Uterus (tissue), 4 donors: ENCODE measurements around the gene CFAP92. TPM values are rescaled to one million over a fixed set of nuclear protein-coding genes. Genes with fewer than 3 reads are reported as not detected.

ENCODE experiments used
- DNase-seq, 2 donors: peaks; one replicate each; pipeline ENCODE4 v3.0.0-alpha.2; 2019 to 2020
- H3K27ac ChIP-seq, 2 donors: fragments of 200-600 bp; sonication (generic); 1 replicate in 1 of 2; 2 replicates in 1 of 2; pipeline ENCODE4 v1.5.1; 2016 to 2018
- H3K27me3 ChIP-seq, 2 donors: fragments of 200-600 bp; sonication (generic); one replicate each; pipeline ENCODE4 v1.5.1; 2018 to 2019; ENCODE audit warnings: control low read depth in 1 of 2
- H3K36me3 ChIP-seq, 2 donors: fragments of 200-600 bp; sonication (generic); one replicate each; pipeline ENCODE4 v1.5.1; 2019; ENCODE audit warnings: control low read depth in 1 of 2
- H3K4me1 ChIP-seq, 2 donors: fragments of 200-600 bp; sonication (generic); one replicate each; pipeline ENCODE4 v1.5.1; 2018 to 2019; ENCODE audit warnings: control low read depth in 1 of 2
- H3K4me3 ChIP-seq, 2 donors: fragments of 200-600 bp; sonication (generic); 1 replicate in 1 of 2; 2 replicates in 1 of 2; pipeline ENCODE4 v1.5.1; 2018 to 2019; ENCODE audit warnings: mild to moderate bottlenecking in 1 of 2
- H3K9me3 ChIP-seq, 2 donors: fragments of 200-600 bp; sonication (generic); one replicate each; pipeline ENCODE4 v1.5.1; 2019; ENCODE audit warnings: control low read depth in 1 of 2
- POLR2A ChIP-seq, 2 donors: fragments of 450-650 bp; IDR thresholded peaks; one replicate each; pipeline ENCODE4 v1.6.1; 2016; ENCODE audit warnings: antibody characterized with exemption in 2 of 2, mild to moderate bottlenecking in 1 of 2, moderate library complexity in 1 of 2
- intact Hi-C: fragments of 100-400 bp; cut with DNase I; formaldehyde crosslinking; loops from one replicate; pipeline ENCODE4 v1.15.1; 2023; ENCODE audit warnings: low total_unique reads
- total RNA-seq, 4 donors: library from RNA; depleted of rRNA in 3 of 4; stranded (reverse); fragments of >200 nt in 3 of 4; gene quantifications; one replicate each; pipeline versions ENCODE4 v1.1.0 to v1.2.4, GENCODE V29; 2014 to 2023
- TF ChIP-seq, protein P1 (sequence below), 4 experiments: fragments of 200-600 bp in 2 of 4; fragments of 450-650 bp in 2 of 4; sonication (generic) in 2 of 4; IDR thresholded peaks; one replicate each; pipeline ENCODE4 v1.5.1; 2016 to 2019; ENCODE audit warnings: antibody characterized with exemption in 4 of 4, mild to moderate bottlenecking in 2 of 4, moderate library complexity in 1 of 4
- donor health status: DM: yes; HTN: yes; CAD: no.

CFAP92 gene
- total RNA-seq, 4 donors from 2014 or later, result 0.95 to 3.5 (median 2.1) TPM; not detected in 1

- H3K27ac ChIP-seq, result no peak overlapping the region
- no peaks in the 10 kb centered on the region for H3K36me3 ChIP-seq
- DNase-seq, result no peak
- intact Hi-C loops, result no loop called here
- H3K27me3 ChIP-seq, result no peaks in the 10 kb centered on the region
- no peaks in the 10 kb centered on the region for H3K9me3 ChIP-seq
- peak overlapping the region in 1 of 2 donors; percentile 40 for H3K4me3 ChIP-seq
- no peak for TF ChIP-seq POLR2A (IDR thresholded peaks at IDR 0.05)
- TF ChIP-seq, protein P1, sequence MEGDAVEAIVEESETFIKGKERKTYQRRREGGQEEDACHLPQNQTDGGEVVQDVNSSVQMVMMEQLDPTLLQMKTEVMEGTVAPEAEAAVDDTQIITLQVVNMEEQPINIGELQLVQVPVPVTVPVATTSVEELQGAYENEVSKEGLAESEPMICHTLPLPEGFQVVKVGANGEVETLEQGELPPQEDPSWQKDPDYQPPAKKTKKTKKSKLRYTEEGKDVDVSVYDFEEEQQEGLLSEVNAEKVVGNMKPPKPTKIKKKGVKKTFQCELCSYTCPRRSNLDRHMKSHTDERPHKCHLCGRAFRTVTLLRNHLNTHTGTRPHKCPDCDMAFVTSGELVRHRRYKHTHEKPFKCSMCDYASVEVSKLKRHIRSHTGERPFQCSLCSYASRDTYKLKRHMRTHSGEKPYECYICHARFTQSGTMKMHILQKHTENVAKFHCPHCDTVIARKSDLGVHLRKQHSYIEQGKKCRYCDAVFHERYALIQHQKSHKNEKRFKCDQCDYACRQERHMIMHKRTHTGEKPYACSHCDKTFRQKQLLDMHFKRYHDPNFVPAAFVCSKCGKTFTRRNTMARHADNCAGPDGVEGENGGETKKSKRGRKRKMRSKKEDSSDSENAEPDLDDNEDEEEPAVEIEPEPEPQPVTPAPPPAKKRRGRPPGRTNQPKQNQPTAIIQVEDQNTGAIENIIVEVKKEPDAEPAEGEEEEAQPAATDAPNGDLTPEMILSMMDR (IDR thresholded peaks at IDR 0.05), result no peak
- H3K4me1 ChIP-seq, result no peaks in the 10 kb centered on the region
Observed at GRCh38 chr3:129002573-129003569, 9.0 kb upstream of the CFAP92 start.

DNA sequence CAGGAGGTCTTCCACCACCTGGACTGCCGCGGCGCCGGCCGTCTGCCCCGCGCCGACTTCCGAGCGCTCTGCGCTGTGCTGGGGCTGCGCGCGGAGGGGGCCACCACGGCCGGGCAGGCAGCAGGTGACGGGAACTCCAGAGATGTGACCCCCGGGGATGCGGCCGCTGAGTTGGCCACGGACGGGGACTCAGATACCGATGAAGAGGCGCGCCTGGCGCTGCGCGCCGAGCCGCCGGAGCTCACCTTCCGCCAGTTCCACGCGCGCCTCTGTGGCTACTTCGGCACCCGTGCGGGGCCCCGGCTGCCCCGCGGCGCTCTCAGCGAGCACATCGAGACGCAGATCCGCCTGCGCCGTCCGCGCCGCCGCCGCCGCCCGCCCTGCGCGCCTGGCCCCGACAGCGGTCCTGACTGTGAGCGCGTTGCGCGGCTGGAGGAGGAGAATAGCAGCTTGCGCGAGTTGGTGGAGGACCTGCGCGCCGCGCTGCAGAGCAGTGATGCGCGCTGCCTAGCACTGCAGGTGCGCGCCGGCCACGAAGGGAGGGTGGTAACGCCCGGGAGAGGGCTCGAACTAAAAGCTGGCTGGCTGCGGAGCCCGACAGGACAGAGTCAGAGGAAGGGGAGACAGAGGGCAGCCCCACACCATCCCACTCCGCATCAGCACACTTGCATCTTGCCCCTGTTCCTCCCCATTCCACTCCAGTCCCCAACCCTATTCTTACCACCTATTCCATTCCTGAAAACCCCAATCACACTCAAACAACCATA is 8.1 kb upstream of the CFAP92 start:
- intact Hi-C loops, result no loop called here
- Histone ChIP-seq H3K36me3 (no peaks in the 10 kb centered on the region), H3K4me1 (no peaks in the 10 kb centered on the region), H3K9me3 (no peaks in the 10 kb centered on the region), H3K27me3 (no peaks in the 10 kb centered on the region), H3K4me3 (peak overlapping the region; percentile 36 to 40), H3K27ac (peak overlapping the region; percentile 58 to 72)
- no peak for TF ChIP-seq POLR2A (IDR thresholded peaks at IDR 0.05)
- TF ChIP-seq, protein P1 (IDR thresholded peaks at IDR 0.05), result no peak
- DNase-seq, result no peak

GRCh38 chr3:129001101-129001805 is 7.4 kb upstream of the CFAP92 start, which contains the start of gene EFCC1:
TSS of gene EFCC1 (plus strand) at chr3:129001304. CDS start at chr3:129001629, 325 bp downstream.
- H3K4me1 ChIP-seq, result no peaks in the 10 kb centered on the region
- DNase-seq, result peak; percentile 62 to 79
- H3K9me3 ChIP-seq, result no peaks in the 10 kb centered on the region
- H3K36me3 ChIP-seq, result no peaks in the 10 kb centered on the region
- H3K27me3 ChIP-seq, result no peaks in the 10 kb centered on the region
- peak within 1 kb of the TSS; percentile 58 to 72 for H3K27ac ChIP-seq
- intact Hi-C loops, result no loop called here
- H3K4me3 ChIP-seq, result peak within 1 kb of the TSS; percentile 36 to 40
- peak; percentile 49 to 60 for TF ChIP-seq POLR2A (IDR thresholded peaks at IDR 0.05)
- TF ChIP-seq, protein P1 (IDR thresholded peaks at IDR 0.05), result no peak

- peak overlapping the region; percentile 58 to 72 for H3K27ac ChIP-seq
- no peaks in the 10 kb centered on the region for H3K36me3 ChIP-seq
- peak overlapping the region; percentile 36 to 40 for H3K4me3 ChIP-seq
- H3K4me1 ChIP-seq, result no peaks in the 10 kb centered on the region
- intact Hi-C loops, result no loop called here
- no peaks in the 10 kb centered on the region for H3K9me3 ChIP-seq
- no peak for DNase-seq
- TF ChIP-seq POLR2A (IDR thresholded peaks at IDR 0.05), result no peak
- TF ChIP-seq, protein P1 (IDR thresholded peaks at IDR 0.05), result no peak
- H3K27me3 ChIP-seq, result no peaks in the 10 kb centered on the region
Observed at GRCh38 chr3:129000742-129001100, 6.8 kb upstream of the CFAP92 start.
